ENCODE results near the gene NEU2.

Gene NEU2

DNA sequence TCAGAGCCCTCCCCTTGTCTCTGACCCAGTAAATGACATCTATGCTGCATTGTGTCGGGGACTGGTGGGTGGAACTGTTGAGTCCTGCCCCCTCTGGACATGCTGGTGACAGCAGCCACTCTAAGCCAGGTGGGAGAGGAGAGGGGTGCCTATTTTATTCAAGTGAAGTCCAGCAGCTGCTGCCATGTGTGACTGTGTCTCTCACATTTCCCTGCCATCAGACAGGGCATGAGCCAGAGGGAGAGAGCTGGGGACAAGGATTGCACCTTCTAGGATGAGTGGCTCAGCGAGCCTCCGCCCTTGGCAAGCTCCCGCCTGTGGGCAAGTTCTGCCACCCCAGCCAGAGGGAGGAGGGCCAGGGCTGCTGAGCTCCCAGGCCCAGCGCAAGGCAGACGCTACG is 33.1 kb upstream of the NEU2 start:
- Histone ChIP-seq H3K36me3 (ENCODE audit: control insufficient read depth, low read length) (no peaks in the 10 kb centered on the region), H3F3A (ENCODE audit: control insufficient read depth, insufficient read depth) (no peaks in the 10 kb centered on the region), H3K4me3 (ENCODE audit: low read length) (no peak overlapping the region), H3K27me3 (ENCODE audit: control insufficient read depth, low read length) (no peaks in the 10 kb centered on the region; the same call in 1 of the 2 replicates), H3K9me2 (replicated peaks; ENCODE audit: control insufficient read depth, low read length) (no peaks in the 10 kb centered on the region), H4K20me1 (ENCODE audit: control insufficient read depth, insufficient read depth, low read depth, low read length) (no peaks in the 10 kb centered on the region), H3K4me1 (ENCODE audit: control insufficient read depth, low read length) (no peaks in the 10 kb centered on the region), H3K27ac (ENCODE audit: low read depth, low read length) (no peak overlapping the region), H3K79me2 (ENCODE audit: control insufficient read depth, low read length) (no peaks in the 10 kb centered on the region), H3K9me3 (ENCODE audit: control insufficient read depth, insufficient read depth, low read length) (no peaks in the 10 kb centered on the region), H3K4me2 (ENCODE audit: low read length) (no peak overlapping the region)
- TF ChIP-seq CTCF (IDR thresholded peaks at IDR 0.05; ENCODE audit: low read depth, low read length, poor library complexity, severe bottlenecking) = peak; percentile 18
- TF ChIP-seq EZH2phosphoT487 (IDR thresholded peaks at IDR 0.05; ENCODE audit: borderline replicate concordance, low read length) = no peak

DNA sequence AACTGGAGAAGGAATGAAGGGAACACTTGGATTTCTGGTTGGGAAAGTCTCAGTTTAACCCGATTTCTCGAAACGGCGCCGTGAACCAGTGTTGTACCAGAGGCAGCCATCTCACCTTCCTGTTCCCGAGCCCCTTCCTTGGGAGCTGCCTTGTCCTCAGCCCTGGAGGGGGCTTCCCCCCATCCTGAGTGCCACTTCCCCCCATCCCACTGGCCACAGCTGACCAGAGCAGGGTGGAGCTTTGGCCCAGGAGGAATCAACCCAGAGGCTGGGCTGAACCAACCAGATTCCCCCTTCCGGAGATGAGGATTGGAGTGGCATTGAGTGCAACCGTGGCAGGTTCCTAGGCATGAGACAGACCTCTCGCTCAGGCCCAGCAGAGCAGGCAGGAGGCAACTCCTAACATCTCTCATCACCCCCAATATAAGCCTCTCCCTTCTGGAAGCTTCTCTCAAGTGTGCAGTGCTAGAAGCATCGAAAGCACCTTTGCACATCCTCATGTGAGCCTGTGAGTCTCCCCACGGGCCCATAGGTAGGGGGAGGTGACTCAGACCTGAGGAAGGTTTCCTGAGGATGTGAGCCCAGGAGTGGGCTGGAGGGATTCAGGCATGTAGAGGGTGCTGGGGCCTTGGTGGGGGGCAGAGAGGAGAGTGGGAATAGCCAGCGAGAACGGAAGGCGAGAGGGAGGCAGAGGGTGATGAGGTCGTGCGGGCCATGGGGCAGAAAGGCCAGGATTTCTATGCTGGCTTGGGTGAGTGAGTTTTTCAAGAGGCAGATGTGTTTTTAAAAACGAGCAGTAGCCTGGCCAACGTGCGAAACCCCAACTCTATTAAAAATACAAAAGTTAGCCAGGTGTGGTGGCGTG is 31.4 kb upstream of the NEU2 start:
- Histone ChIP-seq H3K79me2 (ENCODE audit: control insufficient read depth, low read length) (no peaks in the 10 kb centered on the region), H3K4me3 (ENCODE audit: low read length) (no peak overlapping the region), H3K4me2 (ENCODE audit: low read length) (no peak overlapping the region), H3K27me3 (ENCODE audit: control insufficient read depth, low read length) (no peaks in the 10 kb centered on the region; the same call in 1 of the 2 replicates), H4K20me1 (ENCODE audit: control insufficient read depth, insufficient read depth, low read depth, low read length) (no peaks in the 10 kb centered on the region), H3K27ac (ENCODE audit: low read depth, low read length) (no peak overlapping the region), H3K4me1 (ENCODE audit: control insufficient read depth, low read length) (no peaks in the 10 kb centered on the region), H3K9me2 (replicated peaks; ENCODE audit: control insufficient read depth, low read length) (no peaks in the 10 kb centered on the region), H3K36me3 (ENCODE audit: control insufficient read depth, low read length) (no peaks in the 10 kb centered on the region), H3F3A (ENCODE audit: control insufficient read depth, insufficient read depth) (no peaks in the 10 kb centered on the region), H3K9me3 (ENCODE audit: control insufficient read depth, insufficient read depth, low read length) (no peaks in the 10 kb centered on the region)
- TF ChIP-seq EZH2phosphoT487 (IDR thresholded peaks at IDR 0.05; ENCODE audit: borderline replicate concordance, low read length) (no peak), CTCF (IDR thresholded peaks at IDR 0.05; ENCODE audit: low read depth, low read length, poor library complexity, severe bottlenecking) (no peak)

GRCh38 chr2:233002829-233003657 is 29.4 kb upstream of the NEU2 start:
- Histone ChIP-seq H3K27me3 (ENCODE audit: control insufficient read depth, low read length) (no peaks in the 10 kb centered on the region; the same call in 1 of the 2 replicates), H3K9me2 (replicated peaks; ENCODE audit: control insufficient read depth, low read length) (no peaks in the 10 kb centered on the region), H3K79me2 (ENCODE audit: control insufficient read depth, low read length) (no peaks in the 10 kb centered on the region), H3K36me3 (ENCODE audit: control insufficient read depth, low read length) (no peaks in the 10 kb centered on the region), H3K4me3 (ENCODE audit: low read length) (no peak overlapping the region), H3F3A (ENCODE audit: control insufficient read depth, insufficient read depth) (no peaks in the 10 kb centered on the region), H3K4me1 (ENCODE audit: control insufficient read depth, low read length) (no peaks in the 10 kb centered on the region), H3K9me3 (ENCODE audit: control insufficient read depth, insufficient read depth, low read length) (no peaks in the 10 kb centered on the region), H3K4me2 (ENCODE audit: low read length) (no peak overlapping the region), H3K27ac (ENCODE audit: low read depth, low read length) (no peak overlapping the region), H4K20me1 (ENCODE audit: control insufficient read depth, insufficient read depth, low read depth, low read length) (no peaks in the 10 kb centered on the region)
- no peak for TF ChIP-seq EZH2phosphoT487 (IDR thresholded peaks at IDR 0.05; ENCODE audit: borderline replicate concordance, low read length)
- TF ChIP-seq CTCF (IDR thresholded peaks at IDR 0.05; ENCODE audit: low read depth, low read length, poor library complexity, severe bottlenecking) = no peak
